ENCODE data around the gene DHRS11. TPM values are rescaled to one million over a fixed set of nuclear protein-coding genes. Genes with fewer than 3 reads are reported as not detected.

DHRS11 gene
- total and polyA plus RNA-seq, 2 of the 4 experiments (the other 2 are of a cell fraction) = 7.0 to 14.5 TPM

DNA sequence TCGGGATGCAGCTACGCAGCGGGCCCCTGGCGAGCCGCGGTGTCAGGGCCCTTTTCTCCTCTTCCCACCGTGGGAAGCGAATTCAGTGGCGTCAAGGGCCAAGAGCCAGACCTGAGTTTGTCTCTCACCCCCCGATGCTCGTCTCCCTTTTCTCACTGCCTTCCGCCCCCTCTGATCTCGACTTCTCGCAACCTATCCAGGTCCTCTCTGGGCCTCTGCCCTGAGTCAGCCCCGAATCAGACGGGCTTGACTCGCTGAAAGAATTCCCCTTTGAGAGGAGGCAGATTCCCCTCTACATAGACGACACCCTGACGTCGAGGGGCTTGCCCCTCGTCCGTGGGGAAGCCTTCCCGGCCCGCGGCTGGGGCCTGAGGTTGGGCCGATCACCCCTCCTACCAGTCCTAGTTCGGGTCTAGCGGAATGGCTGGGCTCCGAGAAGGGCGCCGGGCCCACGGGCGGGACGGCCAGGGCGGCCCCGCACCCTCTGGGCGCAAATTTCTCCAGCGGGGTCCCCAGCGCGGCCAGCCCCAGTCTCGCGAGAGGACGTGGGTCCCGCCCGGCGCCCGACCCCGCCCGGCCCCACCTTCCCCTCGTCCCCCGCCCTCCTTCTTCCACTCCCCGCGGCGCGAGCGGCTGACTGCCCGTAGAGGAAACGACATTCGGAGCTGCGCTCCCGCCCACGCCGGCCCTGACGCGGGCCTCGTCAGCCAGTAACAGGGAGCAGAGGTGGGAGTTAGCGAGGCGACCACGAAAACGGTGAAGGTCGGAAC, 47.2 kb upstream of the DHRS11 start, which contains the start of gene GGNBP2:
TSS of gene GGNBP2 (plus strand) at position 613 of the 770 bp plus-strand sequence. CDS start 806 bp downstream, outside the sequence.
- peak within 1 kb of the TSS; percentile 88 to 93 for H4K8ac ChIP-seq (ENCODE audit: low read depth in 2 of 2, low read length in 2 of 2)
- H4K5ac ChIP-seq (ENCODE audit: low read depth, low read length) = peak within 1 kb of the TSS; percentile 80
- dilution Hi-C loops (cut with HindIII; ENCODE audit: low sequenced_read_pairs, unreplicated experiment) (no loop called here), in situ Hi-C loops (cut with MboI; ENCODE audit: low sequenced_read_pairs) (no loop called here), intact Hi-C loops (cut with micrococcal nuclease) (loop anchor here (1.0 kb wide), 1 partner anchor 9 kb away; no protein-coding TSS in a partner anchor)
- peaks cover 2% of the 10 kb centered on the region; the same call in 1 of the 2 replicates for H3K36me3 ChIP-seq (ENCODE audit: control insufficient read depth, insufficient read depth, low read length)
- H2AFZ ChIP-seq (replicated peaks; ENCODE audit: low read length, poor library complexity) = peak within 1 kb of the TSS; percentile 99
- H3K56ac ChIP-seq (ENCODE audit: extremely low read depth, insufficient read depth, low read length) = peak within 1 kb of the TSS; percentile 92
- H3K79me1 ChIP-seq (ENCODE audit: low read depth in 1 of 2, low read length in 2 of 2) = peaks cover 16 to 31% of the 10 kb centered on the region in 2 experiments; a peak in 3 of 4 replicates
- H2AK9ac ChIP-seq (replicated peaks; ENCODE audit: low read depth, low read length, poor library complexity) = peak within 1 kb of the TSS; percentile 98
- WGBS, 2 experiments (ENCODE audit: extremely low coverage in 2 of 2, insufficient read length in 1 of 2) = 0% methylated on average over 4 of the region's 71 CpGs; no CpG with 5 or more reads in 1 of the 2 experiments
- no peak within 1 kb of the TSS for H2BK15ac ChIP-seq (ENCODE audit: low read depth, low read length)
- H3K9me3 ChIP-seq (ENCODE audit: control insufficient read depth, insufficient read depth, low read length) = no peaks in the 10 kb centered on the region
- ATAC-seq (ENCODE audit: low read depth) = peak; percentile 77
- peak within 1 kb of the TSS; percentile 98 for H3K4me2 ChIP-seq (ENCODE audit: low read depth, low read length)
- peak within 1 kb of the TSS; percentile 94 for H2BK5ac ChIP-seq (ENCODE audit: low read depth, low read length, poor library complexity, severe bottlenecking)
- H3K18ac ChIP-seq (ENCODE audit: low read depth, low read length) = peak within 1 kb of the TSS; percentile 95
- TSS peak; percentile 39 for BruUV-seq (replicated peaks)
- H3K23ac ChIP-seq (ENCODE audit: low read depth, low read length) = peak within 1 kb of the TSS; percentile 95
- no peaks in the 10 kb centered on the region for H3K9me1 ChIP-seq (ENCODE audit: insufficient read depth, low read length)
- H3K27me3 ChIP-seq (ENCODE audit: control insufficient read depth, insufficient read depth, low read length) = no peaks in the 10 kb centered on the region
- no peak within 1 kb of the TSS for H2BK20ac ChIP-seq (ENCODE audit: low read depth, low read length)
- peak within 1 kb of the TSS; percentile 35 for H2BK120ac ChIP-seq (ENCODE audit: low read depth, low read length)
- peak within 1 kb of the TSS; percentile 97 for H2AK5ac ChIP-seq (ENCODE audit: low read depth, low read length)
- H3K4me3 ChIP-seq (ENCODE audit: insufficient read depth, low read depth, low read length) = peak within 1 kb of the TSS; percentile 97
- H3K9ac ChIP-seq (ENCODE audit: low read depth, low read length) = peak within 1 kb of the TSS; percentile 97
- peak; percentile 92 for DNase-seq
- ChIA-PET CTCF (interaction anchor here (0.6 kb wide), 1 partner anchor 1287 kb away, joined by 8 read pairs; no protein-coding TSS in a partner anchor), POLR2A (ENCODE audit: unreplicated experiment) (interaction anchor here (0.5 to 0.6 kb wide), 3 partner anchors 26 to 428 kb away, joined by 4 to 9 read pairs (median 5); no protein-coding TSS in a partner anchor)
- H3K14ac ChIP-seq (replicated peaks; ENCODE audit: low read depth, low read length) = peak within 1 kb of the TSS; percentile 96
- H3K4ac ChIP-seq (ENCODE audit: low read depth, low read length) = peak within 1 kb of the TSS; percentile 98
- peak within 1 kb of the TSS; percentile 98 for H3K27ac ChIP-seq (ENCODE audit: insufficient read depth, low read length)
- peaks cover 40% of the 10 kb centered on the region for H4K20me1 ChIP-seq (ENCODE audit: insufficient read depth, low read length)
- H3K4me1 ChIP-seq (ENCODE audit: control insufficient read depth, insufficient read depth, low read length) = no peaks in the 10 kb centered on the region; the same call in 1 of the 2 replicates
- peak within 1 kb of the TSS; percentile 97 for H4K91ac ChIP-seq (ENCODE audit: insufficient read depth, low read depth, low read length)
- TF ChIP-seq, protein P1, sequence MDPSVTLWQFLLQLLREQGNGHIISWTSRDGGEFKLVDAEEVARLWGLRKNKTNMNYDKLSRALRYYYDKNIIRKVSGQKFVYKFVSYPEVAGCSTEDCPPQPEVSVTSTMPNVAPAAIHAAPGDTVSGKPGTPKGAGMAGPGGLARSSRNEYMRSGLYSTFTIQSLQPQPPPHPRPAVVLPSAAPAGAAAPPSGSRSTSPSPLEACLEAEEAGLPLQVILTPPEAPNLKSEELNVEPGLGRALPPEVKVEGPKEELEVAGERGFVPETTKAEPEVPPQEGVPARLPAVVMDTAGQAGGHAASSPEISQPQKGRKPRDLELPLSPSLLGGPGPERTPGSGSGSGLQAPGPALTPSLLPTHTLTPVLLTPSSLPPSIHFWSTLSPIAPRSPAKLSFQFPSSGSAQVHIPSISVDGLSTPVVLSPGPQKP (IDR thresholded peaks at IDR 0.05; ENCODE audit: borderline replicate concordance, low read depth, low read length) = no peak
- TF ChIP-seq RCOR1 (IDR thresholded peaks at IDR 0.05; ENCODE audit: insufficient replicate concordance, low read length) (no peak), RAD21 (IDR thresholded peaks at IDR 0.05; ENCODE audit: low read length) (no peak), MXI1 (IDR thresholded peaks at IDR 0.05; ENCODE audit: borderline replicate concordance, low read depth, low read length) (0 out of 2 replicates have a peak, but pooled peaks have one; percentile 29), BHLHE40 (IDR thresholded peaks at IDR 0.05; ENCODE audit: low read depth, low read length) (no peak), MAZ (IDR thresholded peaks at IDR 0.05; ENCODE audit: borderline replicate concordance, low read depth, low read length) (peak; percentile 88), MAFK (IDR thresholded peaks at IDR 0.05; ENCODE audit: low read depth, low read length) (no peak), SMC3 (IDR thresholded peaks at IDR 0.05; ENCODE audit: low read depth, low read length) (no peak), NFE2L2 (IDR thresholded peaks at IDR 0.05; ENCODE audit: low read depth, low read length) (no peak), CEBPB (IDR thresholded peaks at IDR 0.05; ENCODE audit: low read depth, low read length) (no peak), POLR2A (IDR thresholded peaks at IDR 0.05; ENCODE audit: low read depth, low read length) (peak; percentile 95), FOS (IDR thresholded peaks at IDR 0.05; ENCODE audit: low read depth, low read length) (no peak), RFX5 (IDR thresholded peaks at IDR 0.05; ENCODE audit: low read depth, low read length) (no peak), CHD1 (IDR thresholded peaks at IDR 0.05; ENCODE audit: low read depth, low read length) (peak; percentile 71; the same call in 1 of the 2 replicates)
- TF ChIP-seq, protein P2, sequence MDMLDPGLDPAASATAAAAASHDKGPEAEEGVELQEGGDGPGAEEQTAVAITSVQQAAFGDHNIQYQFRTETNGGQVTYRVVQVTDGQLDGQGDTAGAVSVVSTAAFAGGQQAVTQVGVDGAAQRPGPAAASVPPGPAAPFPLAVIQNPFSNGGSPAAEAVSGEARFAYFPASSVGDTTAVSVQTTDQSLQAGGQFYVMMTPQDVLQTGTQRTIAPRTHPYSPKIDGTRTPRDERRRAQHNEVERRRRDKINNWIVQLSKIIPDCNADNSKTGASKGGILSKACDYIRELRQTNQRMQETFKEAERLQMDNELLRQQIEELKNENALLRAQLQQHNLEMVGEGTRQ (IDR thresholded peaks at IDR 0.05; ENCODE audit: low read depth, low read length) = no peak
